ENCODE data around the gene HOMEZ. TPM values are rescaled to one million over a fixed set of nuclear protein-coding genes. Genes with fewer than 3 reads are reported as not detected.
A peak's percentile ranks its signal among the peaks of the same experiment; 100 is the strongest.

The HOMEZ gene
- total and polyA plus RNA-seq, 2 of the 8 experiments (the other 6 are each of a cell fraction or from before 2014, with no cell fraction given): 9.1 to 15.9 TPM

GRCh38 chr14:23302290-23303225, 16.6 kb upstream of the HOMEZ start, which contains the start of gene PPP1R3E (continued):
- 0 out of 2 replicates have a peak, but pooled peaks have one; percentile 4 for TF ChIP-seq YY1 (IDR thresholded peaks at IDR 0.05; ENCODE audit: low read depth, low read length)
- TF ChIP-seq KDM4A (IDR thresholded peaks at IDR 0.05; ENCODE audit: low read depth, low read length, severe bottlenecking): peak; percentile 97

Data from H1 (cell line).